Brain microvascular endothelial cell (primary cell): ENCODE measurements around the gene TMEM72.

ENCODE experiments used
- DNase-seq: peaks from one replicate; pipeline ENCODE4 v3.0.0-alpha.2; 2020
- H3K27ac ChIP-seq: fragments of 250-450 bp; sonication (Bioruptor Pico); 2 replicates; pipeline ENCODE4 v1.5.1; 2020; ENCODE audit warnings: mild to moderate bottlenecking, moderate library complexity
- H3K27me3 ChIP-seq: fragments of 250-450 bp; sonication (Bioruptor Pico); replicated peaks from 2 replicates; pipeline ENCODE4 v1.5.1; 2020; ENCODE audit warnings: mild to moderate bottlenecking
- H3K36me3 ChIP-seq: fragments of 250-450 bp; sonication (Bioruptor Pico); replicated peaks from 2 replicates; pipeline ENCODE4 v1.5.1; 2020; ENCODE audit warnings: mild to moderate bottlenecking
- H3K4me3 ChIP-seq: 2 replicates; pipeline ENCODE4 v1.5.1; 2011; ENCODE audit warnings: low read depth, mild to moderate bottlenecking, control low read depth, low read length, moderate library complexity
- in situ Hi-C: cut with HindIII; loops from 2 replicates; pipeline ENCODE4 v1.10.0; 2017; ENCODE audit warnings: low sequenced_read_pairs, low pct_ligation_motif_present
- TF ChIP-seq, protein P1 (sequence below): IDR thresholded peaks from 2 replicates; pipeline ENCODE4 v1.5.1; 2011; ENCODE audit warnings: low read depth, mild to moderate bottlenecking, moderate library complexity, low read length, control low read depth, inconsistent platforms; ENCODE audit errors: missing control alignments

The TMEM72 gene

DNA sequence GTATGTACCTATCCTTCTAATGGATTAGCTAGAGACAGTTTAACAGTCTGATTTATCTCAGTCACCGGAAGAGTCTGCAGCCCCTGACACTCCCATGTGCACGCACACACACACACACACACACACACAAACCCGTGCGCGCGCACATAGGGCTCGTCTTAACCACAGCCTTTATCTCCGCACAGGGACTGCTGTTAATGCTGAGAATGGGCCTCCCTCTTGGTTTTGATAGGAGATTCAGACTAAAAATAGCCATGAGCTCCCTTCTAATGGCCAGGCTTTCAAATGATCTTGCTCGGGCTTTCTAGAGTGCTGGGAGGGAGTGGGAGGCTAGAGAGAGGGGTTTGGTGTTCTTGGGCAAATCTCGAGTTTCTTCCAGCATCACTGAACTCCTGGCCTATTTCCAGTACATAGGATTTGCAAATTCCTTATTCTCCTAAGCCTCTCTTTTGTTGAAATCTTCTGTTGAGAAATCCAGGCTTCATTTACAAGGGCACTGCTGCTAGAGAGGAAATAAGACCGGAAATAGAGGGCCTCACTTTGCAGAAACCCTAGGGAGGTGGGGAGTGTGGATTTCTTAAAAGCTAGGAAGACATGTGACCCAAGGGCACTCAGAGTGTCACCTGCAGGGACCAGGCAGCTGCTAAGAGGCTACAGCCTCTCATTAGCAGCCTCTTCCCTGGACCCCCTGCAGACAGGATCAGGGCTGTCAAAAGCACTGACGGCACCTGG is 2.4 kb downstream of the TMEM72 start:
- Histone ChIP-seq H3K36me3 (no peaks in the 10 kb centered on the region), H3K4me3 (no peak overlapping the region), H3K27me3 (no peaks in the 10 kb centered on the region), H3K27ac (no peak overlapping the region)
- in situ Hi-C loops: no loop called here
- TF ChIP-seq, protein P1, sequence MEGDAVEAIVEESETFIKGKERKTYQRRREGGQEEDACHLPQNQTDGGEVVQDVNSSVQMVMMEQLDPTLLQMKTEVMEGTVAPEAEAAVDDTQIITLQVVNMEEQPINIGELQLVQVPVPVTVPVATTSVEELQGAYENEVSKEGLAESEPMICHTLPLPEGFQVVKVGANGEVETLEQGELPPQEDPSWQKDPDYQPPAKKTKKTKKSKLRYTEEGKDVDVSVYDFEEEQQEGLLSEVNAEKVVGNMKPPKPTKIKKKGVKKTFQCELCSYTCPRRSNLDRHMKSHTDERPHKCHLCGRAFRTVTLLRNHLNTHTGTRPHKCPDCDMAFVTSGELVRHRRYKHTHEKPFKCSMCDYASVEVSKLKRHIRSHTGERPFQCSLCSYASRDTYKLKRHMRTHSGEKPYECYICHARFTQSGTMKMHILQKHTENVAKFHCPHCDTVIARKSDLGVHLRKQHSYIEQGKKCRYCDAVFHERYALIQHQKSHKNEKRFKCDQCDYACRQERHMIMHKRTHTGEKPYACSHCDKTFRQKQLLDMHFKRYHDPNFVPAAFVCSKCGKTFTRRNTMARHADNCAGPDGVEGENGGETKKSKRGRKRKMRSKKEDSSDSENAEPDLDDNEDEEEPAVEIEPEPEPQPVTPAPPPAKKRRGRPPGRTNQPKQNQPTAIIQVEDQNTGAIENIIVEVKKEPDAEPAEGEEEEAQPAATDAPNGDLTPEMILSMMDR: no peak
- no peak for DNase-seq

DNA sequence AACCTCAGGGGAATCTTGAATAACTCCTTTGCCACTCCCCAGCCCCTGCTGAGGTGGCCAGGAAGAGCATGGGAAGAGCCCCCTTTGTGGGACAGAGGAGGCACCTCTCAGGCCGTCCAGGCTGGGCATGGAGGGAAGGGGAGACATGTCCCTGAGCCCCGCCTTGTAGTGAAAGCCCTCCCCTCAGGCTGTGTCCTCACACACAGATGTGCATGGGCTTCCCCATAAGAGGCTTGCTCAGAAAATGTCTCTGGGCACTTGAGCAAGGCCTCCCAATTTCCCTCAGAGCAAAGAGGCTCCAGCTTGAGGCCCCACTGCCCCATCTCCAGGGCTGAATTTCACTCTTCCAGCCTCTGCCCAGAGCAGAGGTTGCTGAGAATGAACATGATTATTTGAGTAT is 3.8 kb downstream of the TMEM72 start:
- Histone ChIP-seq H3K27ac (no peak overlapping the region), H3K36me3 (no peaks in the 10 kb centered on the region), H3K27me3 (no peaks in the 10 kb centered on the region), H3K4me3 (no peak overlapping the region)
- TF ChIP-seq, protein P1: no peak
- no peak for DNase-seq
- in situ Hi-C loops: no loop called here

DNA sequence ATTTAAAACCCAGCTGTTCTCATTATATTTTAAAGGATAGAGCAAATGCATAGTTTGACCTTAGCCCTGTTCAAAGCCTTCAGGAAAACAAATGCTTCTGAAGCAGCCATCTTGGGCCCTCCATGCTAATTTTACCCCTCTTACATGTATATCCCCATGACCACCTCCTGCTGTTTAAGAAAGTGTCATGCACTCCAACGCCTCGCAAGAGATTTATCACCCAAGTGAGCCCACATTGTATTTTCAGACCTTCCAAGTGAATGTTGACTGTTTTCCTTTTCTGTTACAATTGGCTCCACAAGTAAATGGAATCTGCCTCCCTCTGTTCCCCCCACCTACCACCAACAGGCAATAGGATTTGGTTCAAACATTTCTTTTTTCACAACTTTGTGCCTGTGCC is 5.3 kb downstream of the TMEM72 start:
- in situ Hi-C loops: no loop called here
- H3K27ac ChIP-seq: no peak overlapping the region
- no peak for DNase-seq
- no peaks in the 10 kb centered on the region for H3K27me3 ChIP-seq
- H3K36me3 ChIP-seq: no peaks in the 10 kb centered on the region
- TF ChIP-seq, protein P1: no peak
- no peak overlapping the region for H3K4me3 ChIP-seq

DNA sequence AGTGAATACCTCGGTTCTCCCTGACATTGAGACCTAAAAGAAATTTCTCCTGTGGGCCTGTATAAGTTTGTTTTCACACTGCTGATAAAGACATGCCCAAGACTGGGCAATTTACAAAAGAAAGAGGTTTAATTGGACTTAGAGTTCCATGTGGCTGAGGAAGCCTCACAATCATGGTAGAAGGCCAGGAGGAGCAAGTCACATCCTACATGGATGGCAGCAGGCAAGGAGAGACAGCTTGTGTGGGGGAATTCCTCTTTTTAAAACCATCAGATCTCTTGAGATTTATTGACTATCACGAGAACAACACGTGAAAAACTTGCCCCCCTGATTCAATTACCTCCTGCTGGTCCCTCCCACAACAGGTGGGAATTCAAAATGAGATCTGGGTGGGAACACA is 6.7 kb downstream of the TMEM72 start:
- Histone ChIP-seq H3K27me3 (no peaks in the 10 kb centered on the region), H3K36me3 (no peaks in the 10 kb centered on the region), H3K27ac (no peak overlapping the region), H3K4me3 (no peak overlapping the region)
- TF ChIP-seq, protein P1: no peak
- DNase-seq: no peak
- in situ Hi-C loops: no loop called here

DNA sequence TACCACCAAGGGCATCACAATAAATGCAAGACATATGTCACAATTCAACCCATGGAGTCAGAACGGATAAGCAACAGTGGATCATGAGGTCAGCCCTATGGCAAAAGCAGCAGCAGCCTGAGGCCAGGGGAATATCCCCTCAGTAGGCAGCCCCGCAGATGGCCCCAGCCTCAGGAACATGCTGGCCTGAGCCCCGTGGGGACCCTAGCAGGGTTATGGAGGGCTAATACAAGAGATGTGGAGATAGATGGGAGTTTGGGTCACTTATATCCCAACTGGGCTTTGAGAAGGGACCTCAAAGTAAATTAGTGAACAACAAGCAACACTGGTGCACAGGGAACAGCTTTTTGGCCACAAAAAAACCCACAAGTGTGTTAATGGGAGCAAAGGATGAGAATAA is 9.1 kb downstream of the TMEM72 start:
- H3K27ac ChIP-seq: no peak overlapping the region
- H3K36me3 ChIP-seq: no peaks in the 10 kb centered on the region
- no peaks in the 10 kb centered on the region for H3K27me3 ChIP-seq
- in situ Hi-C loops: no loop called here
- DNase-seq: no peak
- TF ChIP-seq, protein P1: no peak
- no peak overlapping the region for H3K4me3 ChIP-seq

DNA sequence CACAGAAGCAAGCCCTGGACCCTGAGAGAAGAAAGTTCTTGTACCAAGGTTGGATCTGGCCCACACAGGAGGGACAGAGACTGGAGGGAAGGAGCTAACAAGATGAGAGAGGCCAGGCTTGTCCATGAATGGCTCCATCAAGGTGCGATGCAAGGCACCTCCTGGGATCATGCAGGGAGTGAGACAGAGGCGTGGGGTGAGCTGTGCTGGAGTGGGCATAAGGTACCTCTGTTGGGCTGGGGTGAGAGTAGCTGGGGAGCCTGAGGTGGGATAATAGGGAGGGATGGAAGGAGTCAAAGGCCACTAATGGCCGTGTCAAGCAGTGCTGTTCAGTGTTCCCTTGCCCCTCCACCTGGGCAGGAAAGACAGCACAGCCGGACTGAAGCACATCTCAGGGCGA is 9.9 kb downstream of the TMEM72 start:
- TF ChIP-seq, protein P1: no peak
- no peaks in the 10 kb centered on the region for H3K36me3 ChIP-seq
- no peaks in the 10 kb centered on the region for H3K27me3 ChIP-seq
- no peak overlapping the region for H3K4me3 ChIP-seq
- in situ Hi-C loops: no loop called here
- H3K27ac ChIP-seq: no peak overlapping the region
- no peak for DNase-seq
